BJ (cell line): ENCODE measurements around the gene ENKD1. TPM values are rescaled to one million over a fixed set of nuclear protein-coding genes. Genes with fewer than 3 reads are reported as not detected.

Experiments
- CTCF ChIA-PET: fragments of 350-600 bp; formaldehyde crosslinking; extraction: SDS; loops from one replicate; lab custom pipeline; 2021; ENCODE audit warnings: antibody characterized with exemption, inconsistent platforms; lab: Yijun Ruan, JAX
- POLR2A ChIA-PET: fragments of 300-600 bp; sonication (Branson Sonifier 250); formaldehyde crosslinking; extraction: SDS; loops from one replicate; lab custom pipeline; 2021; ENCODE audit warnings: antibody characterized with exemption; lab: Charles Lee
- DNase-seq: peaks from one replicate; pipeline ENCODE4 v3.0.0-alpha.2; 2011; ENCODE audit warnings: low read depth
- H3K27me3 ChIP-seq: 2 replicates; pipeline ENCODE4 v1.6.0; 2011; ENCODE audit warnings: low read length; ENCODE audit not compliant: control insufficient read depth, insufficient read depth
- H3K36me3 ChIP-seq: 2 replicates; pipeline ENCODE4 v1.5.1; 2011; ENCODE audit warnings: low read length; ENCODE audit not compliant: control insufficient read depth, insufficient read depth
- H3K4me3 ChIP-seq: 2 replicates; pipeline ENCODE4 v1.5.1; 2011; ENCODE audit warnings: low read depth, mild to moderate bottlenecking, control low read depth, low read length
- CTCF ChIP-seq: IDR thresholded peaks from 2 replicates; pipeline ENCODE4 v1.5.1; 2011; ENCODE audit warnings: low read depth, mild to moderate bottlenecking, control low read depth, inconsistent platforms, low read length, moderate library complexity; ENCODE audit not compliant: insufficient read depth
- polyA plus RNA-seq: library from polyadenylated mRNA; depleted of rRNA; stranded (reverse); fragments of >200 nt; gene quantifications from 2 replicates; pipeline ENCODE4 v1.2.3, GENCODE V29; 2011

ENKD1 gene
- polyA plus RNA-seq, 1 experiment, result 10.9 TPM

GRCh38 chr16:67647681-67648080 lies 18.9 kb downstream of the ENKD1 start:
- Histone ChIP-seq H3K36me3 (no peaks in the 10 kb centered on the region), H3K27me3 (peaks cover 41% of the 10 kb centered on the region), H3K4me3 (no peak overlapping the region)
- ChIA-PET POLR2A (no interaction called here), CTCF (interaction anchor here (1.1 to 15.6 kb wide), 5 partner anchors 11 to 126 kb away, joined by 3 to 181 read pairs (median 17); partner anchors contain the start of genes ACD and CTCF)
- no peak for TF ChIP-seq CTCF
- no peak for DNase-seq

GRCh38 chr16:67647111-67647651 lies 19.4 kb downstream of the ENKD1 start:
- ChIA-PET POLR2A (no interaction called here), CTCF (interaction anchor here (2.6 to 15.6 kb wide), 4 partner anchors 84 to 126 kb away, joined by 7 to 181 read pairs (median 26); partner anchors contain the start of gene CTCF)
- TF ChIP-seq CTCF, result no peak
- H3K27me3 ChIP-seq, result peaks cover 39% of the 10 kb centered on the region
- DNase-seq, result no peak
- no peak overlapping the region for H3K4me3 ChIP-seq
- no peaks in the 10 kb centered on the region for H3K36me3 ChIP-seq

DNA sequence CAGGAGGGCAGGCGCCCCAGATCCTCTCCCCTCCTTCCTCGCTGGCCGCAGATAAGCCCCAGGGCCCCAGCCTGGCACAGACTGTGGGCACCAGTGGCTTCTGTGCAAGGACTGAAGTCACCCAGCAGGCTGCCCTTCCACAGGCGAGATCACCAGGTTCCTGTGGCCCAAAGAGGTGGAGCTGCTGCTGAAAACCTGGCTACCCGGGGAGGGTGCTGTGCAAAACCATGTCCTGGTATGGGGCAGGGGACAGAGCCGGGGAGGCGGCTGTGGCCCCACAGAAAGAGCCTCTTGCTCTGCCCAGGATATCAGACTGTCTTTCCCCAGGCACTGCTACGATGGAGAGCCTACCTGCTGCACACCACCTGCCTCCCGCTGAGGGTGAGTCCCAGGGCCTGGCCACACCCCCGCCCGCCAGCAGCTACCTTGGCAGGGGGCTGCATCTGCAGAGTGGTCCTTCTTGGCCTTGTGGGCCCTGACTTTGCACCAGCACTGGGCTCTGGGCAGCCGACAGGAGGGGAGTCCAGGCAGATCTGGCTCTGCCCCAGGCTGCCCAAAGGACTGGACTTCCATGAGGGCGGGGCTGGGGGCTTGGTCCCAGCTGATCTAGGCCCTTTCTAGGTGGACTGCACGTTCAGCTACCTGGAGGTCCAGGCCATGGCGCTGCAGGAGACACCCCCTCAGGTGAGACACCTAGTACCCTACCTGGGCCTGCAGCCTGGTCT lies 21.0 kb downstream of the ENKD1 start:
- TF ChIP-seq CTCF, result no peak
- Histone ChIP-seq H3K4me3 (no peak overlapping the region), H3K27me3 (peaks cover 34% of the 10 kb centered on the region), H3K36me3 (no peaks in the 10 kb centered on the region)
- DNase-seq, result no peak
- ChIA-PET CTCF (interaction anchor here (0.7 to 15.6 kb wide), 24 partner anchors 12 to 164 kb away, joined by 3 to 181 read pairs (median 6); partner anchors contain the start of genes ACD, ATP6V0D1, CTCF and RIPOR1), POLR2A (no interaction called here)

DNA sequence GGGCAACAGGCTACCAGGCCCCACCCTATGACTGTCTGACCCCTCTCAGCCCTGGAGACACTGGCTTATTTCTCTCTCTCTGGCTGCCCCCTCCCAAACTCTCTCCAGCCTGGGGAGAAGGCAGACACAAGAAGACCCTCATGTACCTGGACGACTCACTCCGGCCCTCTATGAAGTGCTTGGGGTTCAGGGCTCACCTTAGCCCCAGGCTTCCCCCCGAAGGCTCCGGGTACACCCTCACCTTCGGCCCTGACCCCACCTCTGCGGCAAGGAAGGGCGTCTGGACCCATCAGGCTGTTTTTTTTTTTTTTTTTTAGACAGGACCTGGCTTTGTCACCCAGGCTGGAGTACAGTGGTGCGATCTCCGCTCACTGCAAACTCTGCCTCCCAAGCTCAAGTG lies 22.5 kb downstream of the ENKD1 start:
- Histone ChIP-seq H3K27me3 (peaks cover 22% of the 10 kb centered on the region), H3K4me3 (no peak overlapping the region), H3K36me3 (no peaks in the 10 kb centered on the region; the same call in 1 of the 2 replicates)
- DNase-seq, result no peak
- TF ChIP-seq CTCF, result no peak
- ChIA-PET POLR2A (no interaction called here), CTCF (interaction anchor here (0.7 to 15.6 kb wide), 16 partner anchors 11 to 154 kb away, joined by 3 to 181 read pairs (median 10); partner anchors contain the start of genes ACD, CTCF and RIPOR1)
